ENCODE results near the gene BMPR1A.
A peak's percentile ranks its signal among the peaks of the same experiment; 100 is the strongest.
"Not testable (repeated sequence)": the region's sequence is repeated elsewhere in the genome, so short reads cannot be mapped to it uniquely, and the experiment has no call there.

The BMPR1A gene

DNA sequence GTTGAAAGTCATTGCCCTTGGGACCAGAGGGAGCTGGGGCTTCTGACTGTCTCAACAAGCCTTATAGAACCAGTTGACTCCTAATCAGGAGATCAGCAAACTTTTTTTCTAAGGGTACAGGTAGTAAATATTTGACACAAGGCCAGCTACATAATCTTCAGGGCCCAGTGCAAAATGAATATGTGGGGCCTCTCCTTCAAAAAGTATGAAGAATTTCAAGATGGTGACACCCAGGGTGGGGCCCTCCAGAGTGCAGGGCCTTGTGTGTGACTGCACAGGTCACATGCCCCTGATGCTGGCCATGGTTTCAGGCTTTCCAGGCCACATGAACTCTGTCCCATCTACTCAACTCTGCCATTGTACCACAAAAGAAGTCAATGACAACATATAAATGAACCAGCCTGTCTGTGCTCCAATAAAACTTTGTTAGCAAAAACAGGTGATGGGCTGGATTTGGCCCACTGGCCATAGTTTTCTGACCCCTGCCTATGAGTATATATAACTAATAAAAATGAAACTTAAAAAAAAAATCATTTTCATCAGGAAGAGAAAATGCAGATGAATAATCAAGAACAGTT, 194.9 kb downstream of the BMPR1A start:
- H3K27ac ChIP-seq: no peak overlapping the region
- H3K4me3 ChIP-seq: no peak overlapping the region
- no peak overlapping the region for H3K4me2 ChIP-seq
- no peaks in the 10 kb centered on the region for H3K27me3 ChIP-seq
- H4K20me1 ChIP-seq: no peaks in the 10 kb centered on the region
- H3K4me1 ChIP-seq: peaks cover 0 to 6% (median 0%) of the 10 kb centered on the region in 10 experiments; a peak in 4 of 20 replicates
- no peak overlapping the region for H3K9ac ChIP-seq
- no peaks in the 10 kb centered on the region; a peak in 1 of 22 replicates for H3K36me3 ChIP-seq
- H3K9me3 ChIP-seq (replicated peaks in 1 of 11): peaks cover 28 to 41% (median 36%) of the 10 kb centered on the region in 11 experiments
- TF ChIP-seq Cebpa-rat (IDR thresholded peaks at IDR 0.05): no peak

- no peaks in the 10 kb centered on the region; a peak in 1 of 22 replicates for H3K36me3 ChIP-seq
Measured at GRCh38 chr10:86952106-86952505, 195.7 kb downstream of the BMPR1A start.

DNA sequence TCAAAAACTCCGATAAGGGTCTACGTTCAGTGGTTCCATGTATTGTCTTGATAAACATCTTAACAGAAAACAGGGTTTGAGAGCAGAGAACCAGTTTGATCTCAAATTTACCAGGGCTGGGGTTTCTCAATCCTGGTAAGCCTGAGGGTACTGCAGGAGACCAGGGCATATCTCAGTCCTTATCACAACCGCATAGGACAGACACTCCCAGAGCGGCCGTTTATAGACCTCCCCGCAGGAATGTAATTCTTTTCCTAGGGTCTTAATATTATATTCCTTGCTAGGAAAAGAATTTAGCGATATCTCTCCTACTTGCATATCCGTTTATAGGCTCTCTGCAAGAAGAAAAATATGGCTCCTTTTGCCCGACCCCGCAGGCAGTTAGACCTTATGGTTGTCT, 196.3 kb downstream of the BMPR1A start:
- H3K4me3 ChIP-seq, H3K27ac ChIP-seq, H3K27me3 ChIP-seq, H3K9ac ChIP-seq, H3K36me3 ChIP-seq, H4K20me1 ChIP-seq, H3K4me2 ChIP-seq: not testable (repeated sequence)
- Histone ChIP-seq H3K9me3 (replicated peaks in 1 of 11) (peaks cover 28 to 41% (median 36%) of the 10 kb centered on the region in 11 experiments), H3K4me1 (peaks cover 6 to 17% (median 12%) of the 10 kb centered on the region in 10 experiments)

More at GRCh38 chr10:86952106-86952505, 195.7 kb downstream of the BMPR1A start:
- Histone ChIP-seq H3K4me2 (no peak overlapping the region), H3K27me3 (no peaks in the 10 kb centered on the region), H3K9ac (no peak overlapping the region), H3K27ac (no peak overlapping the region), H4K20me1 (no peaks in the 10 kb centered on the region), H3K4me3 (no peak overlapping the region), H3K4me1 (peaks cover 0 to 11% (median 6%) of the 10 kb centered on the region in 10 experiments; a peak in 12 of 20 replicates), H3K9me3 (replicated peaks in 1 of 11) (peaks cover 28 to 41% (median 36%) of the 10 kb centered on the region in 11 experiments)
- TF ChIP-seq Cebpa-rat (IDR thresholded peaks at IDR 0.05): no peak

DNA sequence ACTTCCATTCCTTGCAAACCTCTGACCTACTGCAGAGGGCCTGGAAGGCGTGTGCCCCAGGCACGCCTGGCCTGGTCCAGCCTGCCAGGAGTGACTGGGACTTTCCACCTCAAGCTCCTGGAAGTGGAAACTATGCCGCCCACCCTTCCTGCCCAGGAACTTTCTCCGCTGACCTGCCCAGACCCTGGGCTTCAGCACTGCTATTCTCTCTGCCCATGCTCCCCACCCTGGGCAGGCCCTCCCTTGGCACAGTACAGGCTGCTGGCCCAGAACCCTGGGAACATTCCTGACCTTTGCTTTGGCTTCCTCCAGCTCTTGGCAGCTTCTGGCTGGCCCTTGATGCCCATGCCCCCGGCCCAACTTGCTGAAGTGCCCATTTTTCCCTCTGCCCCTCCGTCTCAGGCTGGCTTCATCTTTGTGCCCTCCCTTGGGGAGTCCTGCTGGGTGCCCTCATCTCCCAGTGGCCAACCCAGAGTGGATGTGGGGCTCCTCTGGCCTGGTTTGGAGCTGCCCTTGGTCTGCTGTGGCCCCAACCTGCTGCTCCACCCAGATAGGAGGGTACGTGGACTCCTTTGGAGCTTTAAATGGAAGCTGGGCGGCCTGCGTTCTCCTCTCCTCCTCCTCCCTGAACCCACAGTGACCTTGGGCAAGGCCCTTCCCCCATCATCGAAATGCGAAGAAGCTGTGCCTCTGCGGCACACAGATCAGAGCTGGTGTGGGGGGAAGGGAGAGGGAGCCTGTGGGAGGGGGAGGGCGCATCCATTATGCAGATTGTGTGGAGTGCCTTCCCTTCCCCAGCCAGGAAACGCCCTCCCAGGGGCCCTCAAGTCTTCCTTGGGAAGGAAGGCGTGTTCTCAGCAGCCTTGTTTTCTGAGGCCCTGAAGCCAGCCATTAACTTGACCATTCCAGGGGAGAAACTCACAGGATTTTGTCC, 197.6 kb downstream of the BMPR1A start:
- peaks cover 12 to 30% (median 23%) of the 10 kb centered on the region in 10 experiments for H3K4me1 ChIP-seq
- H3K4me3 ChIP-seq: no peak overlapping the region
- no peak overlapping the region for H3K9ac ChIP-seq
- H3K36me3 ChIP-seq: no peaks in the 10 kb centered on the region; a peak in 1 of 22 replicates
- H3K9me3 ChIP-seq (replicated peaks in 1 of 11): peaks cover 28 to 41% (median 36%) of the 10 kb centered on the region in 11 experiments
- H3K4me2 ChIP-seq: no peak overlapping the region
- H3K27me3 ChIP-seq: no peaks in the 10 kb centered on the region
- no peak for TF ChIP-seq Cebpa-rat (IDR thresholded peaks at IDR 0.05)
- no peaks in the 10 kb centered on the region for H4K20me1 ChIP-seq
- no peak overlapping the region for H3K27ac ChIP-seq

- no peak overlapping the region; a peak in 1 of 22 replicates for H3K27ac ChIP-seq
- no peak for TF ChIP-seq Cebpa-rat (IDR thresholded peaks at IDR 0.05)
- H3K27me3 ChIP-seq: no peaks in the 10 kb centered on the region
- no peak overlapping the region for H3K9ac ChIP-seq
- no peak overlapping the region for H3K4me3 ChIP-seq
- H3K36me3 ChIP-seq: no peaks in the 10 kb centered on the region; a peak in 1 of 22 replicates
- peaks cover 15 to 39% (median 29%) of the 10 kb centered on the region in 10 experiments for H3K4me1 ChIP-seq
- peaks cover 28 to 41% (median 36%) of the 10 kb centered on the region in 11 experiments for H3K9me3 ChIP-seq (replicated peaks in 1 of 11)
- H3K4me2 ChIP-seq: 0 out of 22 replicates have a peak overlapping the region, but pooled peaks of 1 of the 11 experiments have one; percentile 11
- H4K20me1 ChIP-seq: no peaks in the 10 kb centered on the region
Measured at GRCh38 chr10:86954681-86955500, 198.5 kb downstream of the BMPR1A start.

DNA sequence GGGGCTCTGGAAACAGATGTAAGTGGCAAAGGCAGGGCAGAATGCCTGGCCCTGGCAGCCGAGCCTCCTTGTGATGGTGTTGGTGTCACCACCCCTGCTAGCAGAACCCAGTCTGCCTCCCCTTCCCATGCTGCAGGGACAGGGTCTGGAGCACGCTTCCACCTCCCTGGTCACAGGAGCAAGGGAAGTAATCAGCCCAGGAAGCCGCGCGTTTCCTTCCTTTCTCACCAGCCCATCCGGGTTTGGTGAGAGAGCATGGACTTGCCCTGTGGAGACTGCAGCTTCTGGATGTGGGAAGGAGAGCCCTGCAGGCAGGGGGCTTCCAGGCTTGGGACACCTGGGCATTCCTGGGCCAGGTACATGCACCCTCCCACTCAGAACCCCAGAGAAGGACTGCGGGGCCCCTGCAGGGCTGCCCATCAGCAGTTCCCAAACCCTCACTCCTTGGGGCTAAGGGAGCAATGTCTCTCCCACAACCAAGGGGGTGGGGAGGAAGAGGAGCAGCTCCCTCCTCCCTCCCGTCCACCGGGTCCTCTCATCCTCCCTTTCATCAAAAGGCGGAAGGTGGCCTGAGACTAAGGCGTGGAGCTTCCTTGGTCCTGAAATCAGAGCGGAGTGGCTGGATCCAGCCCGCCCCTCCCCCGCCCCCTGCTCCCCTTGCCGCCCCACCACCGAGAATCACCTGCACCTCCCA, 199.2 kb downstream of the BMPR1A start:
- no peak for TF ChIP-seq Cebpa-rat (IDR thresholded peaks at IDR 0.05)
- H3K27ac ChIP-seq: no peak overlapping the region; a peak in 1 of 22 replicates

DNA sequence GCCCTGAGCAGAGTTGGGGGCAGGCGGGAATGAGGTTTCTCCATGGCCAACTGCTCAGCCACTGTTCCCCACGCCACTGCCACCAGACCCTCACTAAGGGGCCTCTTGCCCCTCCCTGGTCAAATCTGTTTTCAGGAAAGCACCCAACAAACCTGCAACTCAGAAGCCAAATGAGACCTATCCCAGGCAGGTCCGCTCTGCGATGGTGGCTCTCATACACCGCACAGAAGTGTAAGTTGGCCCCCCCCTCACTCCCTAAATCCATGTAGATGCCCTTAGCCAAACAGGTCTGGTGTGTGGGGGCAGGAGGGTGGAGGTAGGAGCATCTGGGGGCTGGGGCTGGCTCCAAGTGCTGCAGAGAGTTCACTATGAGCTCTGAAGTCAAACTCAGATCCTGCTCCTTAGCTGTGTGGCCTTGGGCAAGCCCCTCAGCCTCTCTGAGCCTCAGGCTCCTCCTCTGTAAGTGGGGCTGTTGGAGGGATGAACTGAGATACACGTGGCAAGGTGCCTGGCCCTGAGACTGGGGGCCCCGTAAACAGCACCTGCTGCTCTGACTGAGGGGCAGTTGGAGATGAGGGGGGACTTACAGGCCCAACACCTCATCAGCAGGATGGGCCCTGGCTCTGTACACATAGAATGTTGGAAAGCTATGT, 199.9 kb downstream of the BMPR1A start:
- no peak overlapping the region for H3K4me2 ChIP-seq
- H3K27me3 ChIP-seq: no peaks in the 10 kb centered on the region
- H4K20me1 ChIP-seq: no peaks in the 10 kb centered on the region
- peaks cover 15 to 53% (median 30%) of the 10 kb centered on the region in 10 experiments for H3K4me1 ChIP-seq
- no peak overlapping the region for H3K27ac ChIP-seq
- no peak overlapping the region for H3K9ac ChIP-seq
- H3K9me3 ChIP-seq (replicated peaks in 1 of 11): peaks cover 24 to 32% (median 29%) of the 10 kb centered on the region in 11 experiments
- H3K4me3 ChIP-seq: no peak overlapping the region
- H3K36me3 ChIP-seq: no peaks in the 10 kb centered on the region; a peak in 1 of 22 replicates
- no peak for TF ChIP-seq Cebpa-rat (IDR thresholded peaks at IDR 0.05)

More for the DNA sequence above, 199.2 kb downstream of the BMPR1A start:
- peak overlapping the region in 2 of 11 experiments; percentile 11 to 28; a peak in 3 of 22 replicates for H3K4me2 ChIP-seq
- no peaks in the 10 kb centered on the region for H3K27me3 ChIP-seq
- H3K4me1 ChIP-seq: peaks cover 15 to 47% (median 30%) of the 10 kb centered on the region in 10 experiments
- no peak overlapping the region for H3K4me3 ChIP-seq
- no peaks in the 10 kb centered on the region for H4K20me1 ChIP-seq
- peaks cover 28 to 38% (median 35%) of the 10 kb centered on the region in 11 experiments for H3K9me3 ChIP-seq (replicated peaks in 1 of 11)
- H3K36me3 ChIP-seq: no peaks in the 10 kb centered on the region; a peak in 1 of 22 replicates
- no peak overlapping the region for H3K9ac ChIP-seq
